Measurements from ENCODE around the gene RELL2. TPM values are rescaled to one million over a fixed set of nuclear protein-coding genes. Genes with fewer than 3 reads are reported as not detected.

The RELL2 gene
- total RNA-seq, 1 donor = 5.1 TPM

DNA sequence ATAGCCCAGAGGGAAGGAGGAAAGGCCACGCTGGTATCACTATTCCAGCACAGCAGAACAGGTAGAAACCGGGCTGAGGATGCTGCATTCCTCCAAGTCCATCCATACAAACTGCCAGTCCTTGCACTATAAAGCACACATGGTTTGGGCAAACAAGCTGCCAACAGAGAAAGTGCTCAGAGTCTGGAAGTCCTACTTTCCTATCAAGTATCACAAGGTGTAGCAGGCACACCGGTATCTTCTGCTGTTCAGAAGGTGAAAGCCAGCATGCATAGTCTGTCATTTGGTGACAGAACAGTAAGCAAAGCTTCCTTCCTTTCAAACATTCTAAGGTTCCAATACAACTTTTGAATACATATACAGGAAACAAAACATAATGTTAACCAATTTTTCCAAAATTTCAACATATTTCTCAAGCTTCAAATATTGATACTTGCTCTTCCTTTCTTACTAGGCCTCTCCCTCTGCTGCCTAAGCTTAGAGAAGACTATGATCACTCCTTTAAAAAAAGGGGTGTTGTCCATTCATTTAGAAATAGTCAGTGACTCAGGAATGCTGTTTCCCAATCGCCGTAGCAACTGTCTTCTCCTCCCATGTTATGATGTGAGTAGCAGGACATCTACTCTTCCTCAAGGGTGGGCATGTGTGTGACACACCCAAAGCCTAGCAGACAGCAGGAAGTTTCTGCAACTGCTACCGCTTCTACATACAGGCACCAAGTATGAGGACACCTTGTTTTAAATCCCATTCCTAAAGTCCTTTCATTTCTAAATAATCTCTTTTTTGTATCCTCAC, 32.7 kb upstream of the RELL2 start:
- Histone ChIP-seq H4K20me1 (ENCODE audit: insufficient read depth, low read length) (no peaks in the 10 kb centered on the region), H3K36me3 (ENCODE audit: insufficient read depth, low read length) (no peaks in the 10 kb centered on the region), H3K27me3 (ENCODE audit: insufficient read depth, low read length) (no peaks in the 10 kb centered on the region), H3K4me2 (ENCODE audit: insufficient read depth, low read length) (peak overlapping the region; percentile 46), H3K9me3 (ENCODE audit: low read depth, low read length) (no peaks in the 10 kb centered on the region), H3K27ac (ENCODE audit: low read depth, low read length) (peak overlapping the region; percentile 95), H3K4me1 (ENCODE audit: insufficient read depth, low read length) (peaks cover 34% of the 10 kb centered on the region), H2AFZ (ENCODE audit: low read length) (no peak overlapping the region), H3K79me2 (ENCODE audit: insufficient read depth, low read length) (peaks cover 78% of the 10 kb centered on the region), H3K4me3 (ENCODE audit: insufficient read depth, low read length) (peak overlapping the region; percentile 9)
- peak; percentile 78 for DNase-seq (ENCODE audit: insufficient read length, low spot score, missing footprints)
- TF ChIP-seq, protein P1, sequence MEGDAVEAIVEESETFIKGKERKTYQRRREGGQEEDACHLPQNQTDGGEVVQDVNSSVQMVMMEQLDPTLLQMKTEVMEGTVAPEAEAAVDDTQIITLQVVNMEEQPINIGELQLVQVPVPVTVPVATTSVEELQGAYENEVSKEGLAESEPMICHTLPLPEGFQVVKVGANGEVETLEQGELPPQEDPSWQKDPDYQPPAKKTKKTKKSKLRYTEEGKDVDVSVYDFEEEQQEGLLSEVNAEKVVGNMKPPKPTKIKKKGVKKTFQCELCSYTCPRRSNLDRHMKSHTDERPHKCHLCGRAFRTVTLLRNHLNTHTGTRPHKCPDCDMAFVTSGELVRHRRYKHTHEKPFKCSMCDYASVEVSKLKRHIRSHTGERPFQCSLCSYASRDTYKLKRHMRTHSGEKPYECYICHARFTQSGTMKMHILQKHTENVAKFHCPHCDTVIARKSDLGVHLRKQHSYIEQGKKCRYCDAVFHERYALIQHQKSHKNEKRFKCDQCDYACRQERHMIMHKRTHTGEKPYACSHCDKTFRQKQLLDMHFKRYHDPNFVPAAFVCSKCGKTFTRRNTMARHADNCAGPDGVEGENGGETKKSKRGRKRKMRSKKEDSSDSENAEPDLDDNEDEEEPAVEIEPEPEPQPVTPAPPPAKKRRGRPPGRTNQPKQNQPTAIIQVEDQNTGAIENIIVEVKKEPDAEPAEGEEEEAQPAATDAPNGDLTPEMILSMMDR (IDR thresholded peaks at IDR 0.05; ENCODE audit: extremely low read depth, low read depth, low read length) = no peak

- Histone ChIP-seq H3K36me3 (ENCODE audit: insufficient read depth, low read length) (no peaks in the 10 kb centered on the region), H3K79me2 (ENCODE audit: insufficient read depth, low read length) (peaks cover 76% of the 10 kb centered on the region), H2AFZ (ENCODE audit: low read length) (peak overlapping the region; percentile 37), H3K27ac (ENCODE audit: low read depth, low read length) (peak overlapping the region; percentile 95), H3K4me1 (ENCODE audit: insufficient read depth, low read length) (peaks cover 27% of the 10 kb centered on the region), H3K9me3 (ENCODE audit: low read depth, low read length) (no peaks in the 10 kb centered on the region), H3K4me3 (ENCODE audit: insufficient read depth, low read length) (peak overlapping the region; percentile 18), H4K20me1 (ENCODE audit: insufficient read depth, low read length) (no peaks in the 10 kb centered on the region), H3K4me2 (ENCODE audit: insufficient read depth, low read length) (peak overlapping the region; percentile 44), H3K27me3 (ENCODE audit: insufficient read depth, low read length) (no peaks in the 10 kb centered on the region)
- DNase-seq (ENCODE audit: insufficient read length, low spot score, missing footprints) = peak; percentile 53
- TF ChIP-seq, protein P1 (IDR thresholded peaks at IDR 0.05; ENCODE audit: extremely low read depth, low read depth, low read length) = no peak
Measured at GRCh38 chr5:141605523-141606277, 31.1 kb upstream of the RELL2 start.

DNA sequence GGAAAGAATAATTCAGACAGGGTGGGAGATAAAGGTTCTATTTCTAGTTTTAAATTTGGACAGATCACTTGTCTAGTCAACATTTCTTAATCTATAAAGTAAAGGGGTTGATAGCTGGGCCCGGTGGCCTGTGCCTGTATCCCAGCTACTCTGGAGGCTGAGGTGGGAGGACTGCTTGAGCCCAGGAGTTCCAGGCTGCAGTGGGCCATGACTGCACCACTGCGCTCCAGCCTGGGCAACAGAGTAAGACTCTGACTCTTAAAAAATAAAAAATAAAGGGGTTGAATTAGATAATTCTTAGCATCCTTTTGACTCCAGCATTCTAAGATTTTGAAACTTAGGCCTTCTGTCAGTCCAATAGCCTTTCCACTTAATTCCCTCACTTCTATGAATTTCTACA, 28.8 kb upstream of the RELL2 start:
- Histone ChIP-seq H3K27me3 (ENCODE audit: insufficient read depth, low read length) (no peaks in the 10 kb centered on the region), H3K27ac (ENCODE audit: low read depth, low read length) (no peak overlapping the region), H3K4me2 (ENCODE audit: insufficient read depth, low read length) (no peak overlapping the region), H3K4me3 (ENCODE audit: insufficient read depth, low read length) (no peak overlapping the region), H3K9me3 (ENCODE audit: low read depth, low read length) (no peaks in the 10 kb centered on the region), H2AFZ (ENCODE audit: low read length) (no peak overlapping the region), H3K36me3 (ENCODE audit: insufficient read depth, low read length) (no peaks in the 10 kb centered on the region), H3K4me1 (ENCODE audit: insufficient read depth, low read length) (peaks cover 27% of the 10 kb centered on the region), H4K20me1 (ENCODE audit: insufficient read depth, low read length) (no peaks in the 10 kb centered on the region), H3K79me2 (ENCODE audit: insufficient read depth, low read length) (peaks cover 76% of the 10 kb centered on the region)
- TF ChIP-seq, protein P1 (IDR thresholded peaks at IDR 0.05; ENCODE audit: extremely low read depth, low read depth, low read length) = no peak
- no peak for DNase-seq (ENCODE audit: insufficient read length, low spot score, missing footprints)

- no peaks in the 10 kb centered on the region for H3K27me3 ChIP-seq (ENCODE audit: insufficient read depth, low read length)
- H3K36me3 ChIP-seq (ENCODE audit: insufficient read depth, low read length) = no peaks in the 10 kb centered on the region
- no peak for DNase-seq (ENCODE audit: insufficient read length, low spot score, missing footprints)
- no peak overlapping the region for H3K4me2 ChIP-seq (ENCODE audit: insufficient read depth, low read length)
- no peak overlapping the region for H3K27ac ChIP-seq (ENCODE audit: low read depth, low read length)
- H4K20me1 ChIP-seq (ENCODE audit: insufficient read depth, low read length) = no peaks in the 10 kb centered on the region
- no peaks in the 10 kb centered on the region for H3K9me3 ChIP-seq (ENCODE audit: low read depth, low read length)
- H3K79me2 ChIP-seq (ENCODE audit: insufficient read depth, low read length) = peaks cover 76% of the 10 kb centered on the region
- no peak overlapping the region for H3K4me3 ChIP-seq (ENCODE audit: insufficient read depth, low read length)
- TF ChIP-seq, protein P1 (IDR thresholded peaks at IDR 0.05; ENCODE audit: extremely low read depth, low read depth, low read length) = no peak
- peaks cover 27% of the 10 kb centered on the region for H3K4me1 ChIP-seq (ENCODE audit: insufficient read depth, low read length)
- H2AFZ ChIP-seq (ENCODE audit: low read length) = no peak overlapping the region
Measured at GRCh38 chr5:141608557-141608956, 28.2 kb upstream of the RELL2 start.
